GM12864 (cell line): ENCODE data around the gene WNT5A.

Source experiments
- DNase-seq: peaks from one replicate; pipeline ENCODE4 v3.0.0-alpha.2; 2011; ENCODE audit warnings: low read depth
- H3K4me3 ChIP-seq: 2 replicates; pipeline ENCODE4 v1.5.1; 2011; ENCODE audit warnings: mild to moderate bottlenecking, low read depth, low read length, control low read depth
- TF ChIP-seq, protein P1 (sequence below): IDR thresholded peaks from 2 replicates; pipeline ENCODE4 v1.5.1; 2011; ENCODE audit warnings: low read depth, mild to moderate bottlenecking, moderate library complexity, low read length, control low read depth, inconsistent platforms; ENCODE audit errors: missing control alignments

The WNT5A gene

DNA sequence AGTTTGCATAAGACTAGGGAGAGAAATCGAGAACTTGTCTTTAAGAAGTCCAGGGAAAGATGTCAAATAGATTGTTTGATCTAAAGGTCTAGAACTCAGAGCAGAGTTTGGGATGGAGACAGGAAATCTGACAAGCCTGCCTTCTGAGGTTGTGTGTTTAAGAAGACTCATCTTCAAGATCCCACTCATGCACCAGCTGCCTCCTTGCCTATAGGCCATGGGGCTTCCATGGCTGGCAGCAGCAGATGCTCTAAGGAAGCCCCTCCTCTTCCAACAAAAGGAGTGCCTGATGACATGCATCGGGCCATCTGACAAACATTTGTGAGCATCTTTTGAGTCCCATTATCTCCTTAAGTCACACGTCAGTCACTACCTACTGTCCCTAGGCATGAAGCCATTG lies 47.4 kb downstream of the WNT5A start:
- TF ChIP-seq, protein P1, sequence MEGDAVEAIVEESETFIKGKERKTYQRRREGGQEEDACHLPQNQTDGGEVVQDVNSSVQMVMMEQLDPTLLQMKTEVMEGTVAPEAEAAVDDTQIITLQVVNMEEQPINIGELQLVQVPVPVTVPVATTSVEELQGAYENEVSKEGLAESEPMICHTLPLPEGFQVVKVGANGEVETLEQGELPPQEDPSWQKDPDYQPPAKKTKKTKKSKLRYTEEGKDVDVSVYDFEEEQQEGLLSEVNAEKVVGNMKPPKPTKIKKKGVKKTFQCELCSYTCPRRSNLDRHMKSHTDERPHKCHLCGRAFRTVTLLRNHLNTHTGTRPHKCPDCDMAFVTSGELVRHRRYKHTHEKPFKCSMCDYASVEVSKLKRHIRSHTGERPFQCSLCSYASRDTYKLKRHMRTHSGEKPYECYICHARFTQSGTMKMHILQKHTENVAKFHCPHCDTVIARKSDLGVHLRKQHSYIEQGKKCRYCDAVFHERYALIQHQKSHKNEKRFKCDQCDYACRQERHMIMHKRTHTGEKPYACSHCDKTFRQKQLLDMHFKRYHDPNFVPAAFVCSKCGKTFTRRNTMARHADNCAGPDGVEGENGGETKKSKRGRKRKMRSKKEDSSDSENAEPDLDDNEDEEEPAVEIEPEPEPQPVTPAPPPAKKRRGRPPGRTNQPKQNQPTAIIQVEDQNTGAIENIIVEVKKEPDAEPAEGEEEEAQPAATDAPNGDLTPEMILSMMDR, result no peak
- no peak overlapping the region for H3K4me3 ChIP-seq
- no peak for DNase-seq

GRCh38 chr3:55436644-55437043 lies 50.5 kb downstream of the WNT5A start:
- TF ChIP-seq, protein P1, result no peak
- H3K4me3 ChIP-seq, result no peak overlapping the region
- no peak for DNase-seq

GRCh38 chr3:55435491-55435890 lies 51.6 kb downstream of the WNT5A start:
- TF ChIP-seq, protein P1, result no peak

DNA sequence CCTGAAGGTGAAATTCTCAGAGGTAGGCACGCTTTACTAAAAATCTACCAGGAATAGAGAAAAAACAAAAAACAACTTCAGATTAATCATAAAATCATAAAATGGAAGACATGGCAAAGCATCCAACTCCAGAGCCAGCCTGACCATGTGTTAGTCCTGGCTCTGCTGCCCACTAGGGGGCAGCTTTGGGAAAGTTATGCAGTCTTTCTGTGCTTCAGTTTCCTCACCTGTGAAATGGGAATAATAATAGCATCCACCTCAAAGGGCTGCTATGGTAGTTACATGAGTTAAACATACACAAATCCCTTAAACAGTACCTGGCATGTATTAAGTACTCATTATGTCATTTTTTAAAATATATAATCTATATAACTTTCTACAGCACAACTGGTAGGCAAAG lies 52.3 kb downstream of the WNT5A start:
- no peak overlapping the region for H3K4me3 ChIP-seq
- TF ChIP-seq, protein P1, result peak; percentile 84
- peak; percentile 24 for DNase-seq

More at GRCh38 chr3:55435491-55435890, 51.6 kb downstream of the WNT5A start:
- no peak for DNase-seq
- no peak overlapping the region for H3K4me3 ChIP-seq

DNA sequence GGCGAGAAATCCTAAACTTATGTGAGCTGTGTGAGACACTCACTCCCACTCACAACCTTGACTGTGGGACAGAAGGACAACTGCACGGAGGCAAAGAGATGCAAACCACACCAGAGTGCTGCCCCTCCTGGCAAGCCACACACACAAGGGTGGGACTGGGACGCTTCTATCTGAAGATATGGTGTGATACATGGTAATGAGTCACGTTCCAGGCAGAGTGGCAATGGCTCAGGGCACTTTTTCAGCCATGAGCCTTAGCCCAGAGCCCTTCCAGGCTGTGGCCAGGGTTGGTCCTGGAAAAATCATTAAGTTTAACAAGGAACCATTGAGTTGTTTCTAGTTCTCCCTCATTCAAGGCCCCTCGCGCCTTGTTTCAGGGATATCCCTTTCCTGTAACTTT lies 56.1 kb downstream of the WNT5A start:
- no peak for DNase-seq
- no peak overlapping the region for H3K4me3 ChIP-seq
- TF ChIP-seq, protein P1, result no peak

GRCh38 chr3:55427739-55428138 lies 59.4 kb downstream of the WNT5A start:
- no peak overlapping the region for H3K4me3 ChIP-seq
- no peak for DNase-seq
- TF ChIP-seq, protein P1, result no peak

- TF ChIP-seq, protein P1, result no peak
- no peak overlapping the region for H3K4me3 ChIP-seq
- DNase-seq, result no peak
Measured at GRCh38 chr3:55426486-55426885, 60.6 kb downstream of the WNT5A start.
